ENCODE data around the gene SLC25A12. TPM values are rescaled to one million over a fixed set of nuclear protein-coding genes. Genes with fewer than 3 reads are reported as not detected.
"Not testable (repeated sequence)": the region's sequence is repeated elsewhere in the genome, so short reads cannot be mapped to it uniquely, and the experiment has no call there.

Gene SLC25A12
- total RNA-seq, 4 donors from 2014 or later: 37.3 to 61.4 (median 46.3) TPM

DNA sequence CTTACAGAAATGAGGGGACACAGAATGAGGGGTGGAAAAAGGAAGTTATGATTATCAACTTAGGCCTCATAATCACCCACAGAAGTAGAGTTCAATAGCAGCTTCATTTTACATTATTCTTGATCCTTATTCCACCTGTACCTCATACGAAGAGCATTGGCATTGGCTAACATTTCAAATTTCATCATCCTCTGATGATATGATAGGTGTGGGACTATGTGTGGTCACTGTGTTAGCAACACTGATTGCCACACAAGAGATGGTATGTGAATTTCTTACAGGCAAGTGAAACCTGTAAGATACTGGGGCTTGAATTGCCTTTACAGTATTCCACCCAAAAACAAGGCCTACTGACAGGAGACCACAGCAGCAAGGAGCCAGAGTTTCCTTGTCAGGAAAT lies 14.2 kb upstream of the SLC25A12 start:
- intact Hi-C loops (cut with DNase I): no loop called here
- 92 to 97% methylated on average over 1 of the region's 1 CpG for WGBS, 2 donors
- Histone ChIP-seq H3K4me1 (no peaks in the 10 kb centered on the region), H3K9me3 (no peaks in the 10 kb centered on the region), H3K36me3 (no peaks in the 10 kb centered on the region), H3K4me3 (replicated peaks in 1 of 3) (no peak overlapping the region), H3K27me3 (no peaks in the 10 kb centered on the region), H3K27ac (no peak overlapping the region)
- no peak for DNase-seq
- TF ChIP-seq, protein P1, sequence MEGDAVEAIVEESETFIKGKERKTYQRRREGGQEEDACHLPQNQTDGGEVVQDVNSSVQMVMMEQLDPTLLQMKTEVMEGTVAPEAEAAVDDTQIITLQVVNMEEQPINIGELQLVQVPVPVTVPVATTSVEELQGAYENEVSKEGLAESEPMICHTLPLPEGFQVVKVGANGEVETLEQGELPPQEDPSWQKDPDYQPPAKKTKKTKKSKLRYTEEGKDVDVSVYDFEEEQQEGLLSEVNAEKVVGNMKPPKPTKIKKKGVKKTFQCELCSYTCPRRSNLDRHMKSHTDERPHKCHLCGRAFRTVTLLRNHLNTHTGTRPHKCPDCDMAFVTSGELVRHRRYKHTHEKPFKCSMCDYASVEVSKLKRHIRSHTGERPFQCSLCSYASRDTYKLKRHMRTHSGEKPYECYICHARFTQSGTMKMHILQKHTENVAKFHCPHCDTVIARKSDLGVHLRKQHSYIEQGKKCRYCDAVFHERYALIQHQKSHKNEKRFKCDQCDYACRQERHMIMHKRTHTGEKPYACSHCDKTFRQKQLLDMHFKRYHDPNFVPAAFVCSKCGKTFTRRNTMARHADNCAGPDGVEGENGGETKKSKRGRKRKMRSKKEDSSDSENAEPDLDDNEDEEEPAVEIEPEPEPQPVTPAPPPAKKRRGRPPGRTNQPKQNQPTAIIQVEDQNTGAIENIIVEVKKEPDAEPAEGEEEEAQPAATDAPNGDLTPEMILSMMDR (IDR thresholded peaks at IDR 0.05): no peak
- TF ChIP-seq POLR2A (IDR thresholded peaks at IDR 0.05): no peak

DNA sequence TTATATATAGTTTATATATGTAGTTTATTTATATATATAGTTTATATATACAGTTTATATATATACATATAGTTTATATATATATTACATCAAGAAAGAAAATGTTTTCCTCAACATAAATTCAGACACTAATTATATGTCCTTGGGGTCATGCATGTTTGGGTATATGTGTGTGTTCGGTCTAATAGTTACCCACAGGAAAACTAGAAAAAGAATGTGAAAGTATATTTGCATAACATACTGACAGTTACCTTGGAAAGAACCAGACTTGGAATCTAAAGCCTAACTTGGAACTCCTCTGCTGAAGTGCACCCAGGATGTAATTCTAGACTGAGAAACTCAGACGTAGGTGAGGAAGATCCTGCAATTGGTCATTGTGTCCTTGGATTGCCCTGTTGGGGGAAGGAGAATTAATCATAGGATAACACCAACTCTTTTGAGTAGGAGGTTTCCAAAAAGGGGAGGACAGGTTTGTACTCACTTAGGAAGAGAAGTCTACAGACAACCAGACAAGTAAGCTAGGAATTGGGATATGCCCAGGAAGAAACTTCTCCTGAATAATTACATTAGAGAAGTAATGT lies 8.9 kb upstream of the SLC25A12 start:
- no peaks in the 10 kb centered on the region for H3K9me3 ChIP-seq
- no peaks in the 10 kb centered on the region for H3K36me3 ChIP-seq
- intact Hi-C loops (cut with DNase I): no loop called here
- H3K27me3 ChIP-seq: no peaks in the 10 kb centered on the region
- H3K27ac ChIP-seq: no peak overlapping the region
- TF ChIP-seq POLR2A (IDR thresholded peaks at IDR 0.05): no peak
- TF ChIP-seq, protein P1 (IDR thresholded peaks at IDR 0.05): no peak
- 69 to 70% methylated on average over 2 of the region's 2 CpGs for WGBS, 2 donors
- no peak for DNase-seq
- H3K4me3 ChIP-seq (replicated peaks in 1 of 3): no peak overlapping the region
- H3K4me1 ChIP-seq: no peaks in the 10 kb centered on the region

DNA sequence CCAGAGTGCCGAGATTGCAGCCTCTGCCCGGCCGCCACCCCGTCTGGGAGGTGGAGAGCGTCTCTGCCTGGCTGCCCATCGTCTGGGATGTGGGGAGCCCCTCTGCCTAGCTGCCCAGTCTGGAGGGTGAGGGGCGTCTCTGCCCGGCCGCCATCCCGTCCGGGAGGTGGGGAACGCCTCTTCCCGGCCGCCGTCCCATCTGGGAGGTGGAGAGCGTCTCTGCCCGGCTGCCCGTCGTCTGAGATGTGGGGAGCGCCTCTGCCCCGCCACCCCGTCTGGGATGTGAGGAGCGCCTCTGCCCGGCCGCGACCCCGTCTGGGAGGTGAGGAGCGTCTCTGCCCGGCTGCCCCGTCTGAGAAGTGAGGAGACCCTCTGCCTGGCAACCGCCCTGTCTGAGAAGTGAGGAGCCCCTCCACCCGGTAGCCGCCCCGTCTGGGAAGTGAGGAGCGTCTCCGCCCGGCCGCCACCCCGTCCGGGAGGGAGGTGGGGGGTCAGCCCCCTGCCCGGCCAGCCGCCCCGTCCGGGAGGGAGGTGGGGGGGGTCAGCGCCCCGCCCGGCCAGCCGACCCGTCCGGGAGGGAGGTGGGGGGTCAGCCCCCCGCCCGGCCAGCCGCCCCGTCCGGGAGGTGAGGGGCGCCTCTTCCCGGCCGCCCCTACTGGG lies 5.7 kb upstream of the SLC25A12 start:
- intact Hi-C loops (cut with DNase I); H3K4me3 ChIP-seq (replicated peaks in 1 of 3); H3K27ac ChIP-seq; H3K9me3 ChIP-seq; H3K4me1 ChIP-seq; H3K36me3 ChIP-seq; H3K27me3 ChIP-seq; DNase-seq: not testable (repeated sequence)
- no CpG with 5 or more reads among the region's 58 CpGs for WGBS, 2 donors

DNA sequence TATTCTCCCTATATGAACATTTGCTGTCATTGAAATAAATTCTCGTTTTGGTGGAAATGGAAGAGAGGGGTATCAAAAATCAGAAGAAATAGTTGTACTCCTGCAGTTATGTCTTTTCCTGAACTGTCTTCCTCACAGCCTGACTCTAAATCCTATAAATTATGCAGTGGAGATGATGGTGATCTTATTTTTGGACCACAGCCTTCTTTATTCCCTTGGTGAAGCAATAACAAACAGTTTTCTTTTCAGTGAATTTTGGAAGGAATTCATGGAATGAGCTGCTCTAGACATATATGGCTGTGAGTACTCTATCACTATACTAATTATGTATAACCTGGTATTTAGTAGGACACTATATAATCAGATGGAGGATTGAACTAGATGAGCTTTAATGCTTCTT lies 1.7 kb upstream of the SLC25A12 start:
- Histone ChIP-seq H3K36me3 (no peaks in the 10 kb centered on the region), H3K27me3 (no peaks in the 10 kb centered on the region), H3K4me3 (replicated peaks in 1 of 3) (no peak overlapping the region), H3K27ac (no peak overlapping the region), H3K4me1 (peaks cover 6 to 7% of the 10 kb centered on the region in 2 donors), H3K9me3 (no peaks in the 10 kb centered on the region)
- no peak for TF ChIP-seq POLR2A (IDR thresholded peaks at IDR 0.05)
- TF ChIP-seq, protein P1 (IDR thresholded peaks at IDR 0.05): no peak
- WGBS, 2 donors: 79 to 82% methylated on average over 1 of the region's 1 CpG
- intact Hi-C loops (cut with DNase I): no loop called here
- DNase-seq: no peak

DNA sequence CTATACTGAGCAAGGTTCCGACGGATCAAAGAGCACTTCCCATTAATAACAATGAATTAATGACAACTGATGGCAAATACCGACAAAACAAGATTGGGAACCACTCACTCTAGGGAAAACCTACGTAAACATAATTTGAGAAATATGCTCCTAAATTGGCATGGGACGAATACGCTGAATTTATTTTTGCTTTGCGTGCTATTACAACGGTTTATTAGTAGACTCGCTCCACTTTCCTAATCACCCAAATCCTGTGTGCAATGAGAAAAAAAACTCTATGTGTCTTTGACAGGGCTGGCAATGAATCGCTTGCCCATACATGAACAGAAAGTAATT lies 536 bp upstream of the SLC25A12 start:
- H3K27me3 ChIP-seq: no peaks in the 10 kb centered on the region
- no peaks in the 10 kb centered on the region for H3K9me3 ChIP-seq
- intact Hi-C loops (cut with DNase I): no loop called here
- no peaks in the 10 kb centered on the region for H3K36me3 ChIP-seq
- H3K4me1 ChIP-seq: peaks cover 6 to 12% of the 10 kb centered on the region in 2 donors
- no peak for DNase-seq
- H3K27ac ChIP-seq: peak overlapping the region; percentile 55 to 78 (median 63)
- no peak for TF ChIP-seq POLR2A (IDR thresholded peaks at IDR 0.05)
- TF ChIP-seq, protein P1 (IDR thresholded peaks at IDR 0.05): no peak
- 36 to 37% methylated on average over 10 of the region's 10 CpGs for WGBS, 2 donors
- peak overlapping the region; percentile 80 to 86 (median 81) for H3K4me3 ChIP-seq (replicated peaks in 1 of 3)
